Fibroblast of lung (primary cell): ENCODE measurements around the gene PCDHAC1. TPM values are rescaled to one million over a fixed set of nuclear protein-coding genes. Genes with fewer than 3 reads are reported as not detected.
A peak's percentile ranks its signal among the peaks of the same experiment; 100 is the strongest.

Experiments
- DNase-seq, 2 donors: peaks; one replicate each; pipeline versions ENCODE4 v3.0.0 to v3.0.0-alpha.2; 2010; ENCODE audit warnings: low read depth in 2 of 2
- H2AFZ ChIP-seq: 2 replicates; pipeline ENCODE4 v1.5.1; 2012; ENCODE audit warnings: low read length, control low read depth, inconsistent platforms
- H3K27ac ChIP-seq: 2 replicates; pipeline ENCODE4 v1.5.1; 2011; ENCODE audit warnings: low read length, control low read depth; ENCODE audit not compliant: insufficient read depth
- H3K27me3 ChIP-seq: 2 replicates; pipeline ENCODE4 v1.5.1; 2011; ENCODE audit warnings: mild to moderate bottlenecking, low read length; ENCODE audit not compliant: control insufficient read depth, insufficient read depth
- H3K36me3 ChIP-seq: 2 replicates; pipeline ENCODE4 v1.5.1; 2011; ENCODE audit warnings: low read length; ENCODE audit not compliant: control insufficient read depth, insufficient read depth
- H3K4me1 ChIP-seq: 2 replicates; pipeline ENCODE4 v1.5.1; 2011; ENCODE audit warnings: low read length; ENCODE audit not compliant: control insufficient read depth, insufficient read depth; ENCODE audit errors: extremely low read depth
- H3K4me2 ChIP-seq: 2 replicates; pipeline ENCODE4 v1.5.1; 2011; ENCODE audit warnings: low read length, control low read depth; ENCODE audit not compliant: insufficient read depth; ENCODE audit errors: extremely low read depth
- H3K4me3 ChIP-seq, 4 experiments: fragments of 200-600 bp in 1 of 4; sonication (generic) in 1 of 4; replicated peaks in 1 of 4; 2 replicates each; pipeline ENCODE4 v1.5.1; 2011 to 2016; ENCODE audit warnings: low read length in 4 of 4, low read depth in 3 of 4, mild to moderate bottlenecking in 3 of 4, control low read depth in 2 of 4, inconsistent platforms in 1 of 4, mixed read lengths in 1 of 4; ENCODE audit not compliant: insufficient read depth in 1 of 4; ENCODE audit errors: control extremely low read depth in 1 of 4
- H3K79me2 ChIP-seq: 2 replicates; pipeline ENCODE4 v1.5.1; 2012; ENCODE audit warnings: mild to moderate bottlenecking, low read length, inconsistent platforms; ENCODE audit not compliant: control insufficient read depth, insufficient read depth
- H3K9ac ChIP-seq: 2 replicates; pipeline ENCODE4 v1.5.1; 2011; ENCODE audit warnings: mild to moderate bottlenecking, low read length, control low read depth; ENCODE audit not compliant: insufficient read depth
- H3K9me3 ChIP-seq: 2 replicates; pipeline ENCODE4 v1.5.1; 2012; ENCODE audit warnings: low read depth, low read length; ENCODE audit not compliant: control insufficient read depth, insufficient read depth
- H4K20me1 ChIP-seq: 2 replicates; pipeline ENCODE4 v1.5.1; 2011; ENCODE audit warnings: low read length; ENCODE audit not compliant: control insufficient read depth, insufficient read depth; ENCODE audit errors: extremely low read depth
- CTCF ChIP-seq, 2 donors: IDR thresholded peaks in 1 of 2; conservative IDR thresholded peaks in 1 of 2; 1 replicate in 1 of 2; 2 replicates in 1 of 2; pipeline ENCODE4 v1.5.1; 2011 to 2012; ENCODE audit warnings: low read length in 2 of 2, control low read depth in 1 of 2, inconsistent platforms in 1 of 2, low read depth in 1 of 2, mild to moderate bottlenecking in 1 of 2
- EZH2 ChIP-seq: IDR thresholded peaks from 2 replicates; pipeline ENCODE4 v1.5.1; 2012; ENCODE audit warnings: low read length, control low read depth, mild to moderate bottlenecking; ENCODE audit errors: missing control alignments
- polyA plus RNA-seq, 2 donors: library from polyadenylated mRNA; depleted of rRNA in 1 of 2; stranded (reverse) in 1 of 2; unstranded in 1 of 2; fragments of >200 nt; gene quantifications; 2 replicates each; pipeline ENCODE4 v1.2.1, GENCODE V29; 2011 to 2012; ENCODE audit warnings: missing spikeins in 1 of 2
- total RNA-seq: library from RNA; depleted of rRNA; stranded (reverse); fragments of >200 nt; gene quantifications from 2 replicates; pipeline ENCODE4 v1.2.1, GENCODE V29; 2014

PCDHAC1 gene
- total and polyA plus RNA-seq, 2 donors (not counting 1 experiment from before 2014, with no cell fraction given): 0.14 to 0.66 TPM

GRCh38 chr5:140926443-140927227 is 536 bp downstream of the PCDHAC1 start:
- no peaks in the 10 kb centered on the region for H3K9me3 ChIP-seq
- peaks cover 6% of the 10 kb centered on the region for H3K27me3 ChIP-seq
- no peaks in the 10 kb centered on the region for H3K4me1 ChIP-seq
- H4K20me1 ChIP-seq: no peaks in the 10 kb centered on the region
- DNase-seq: peak; percentile 27 to 30
- no peak for TF ChIP-seq EZH2
- TF ChIP-seq CTCF (conservative IDR thresholded peaks at IDR 0.05 in 1 of 2, IDR thresholded peaks at IDR 0.05 in 1 of 2; ENCODE audit: low read depth in 1 of 2, low read length in 2 of 2): peak; percentile 27 to 44
- no peak overlapping the region for H3K9ac ChIP-seq
- no peaks in the 10 kb centered on the region for H3K36me3 ChIP-seq
- H3K79me2 ChIP-seq: no peaks in the 10 kb centered on the region
- H2AFZ ChIP-seq: peak overlapping the region; percentile 71
- H3K27ac ChIP-seq: no peak overlapping the region
- H3K4me2 ChIP-seq: peak overlapping the region; percentile 71
- H3K4me3 ChIP-seq: peak overlapping the region; percentile 18 to 41 (median 31)

- Histone ChIP-seq H3K4me1 (no peaks in the 10 kb centered on the region), H3K4me3 (peak overlapping the region in 3 of 4 experiments; percentile 27 to 41 (median 35)), H3K9ac (no peak overlapping the region)
Observed at GRCh38 chr5:140927228-140927573, 1.1 kb downstream of the PCDHAC1 start.

More at GRCh38 chr5:140927228-140927573, 1.1 kb downstream of the PCDHAC1 start:
- no peak for TF ChIP-seq EZH2
- no peak for TF ChIP-seq CTCF (conservative IDR thresholded peaks at IDR 0.05 in 1 of 2, IDR thresholded peaks at IDR 0.05 in 1 of 2; ENCODE audit: low read depth in 1 of 2, low read length in 2 of 2)
- Histone ChIP-seq H3K9me3 (no peaks in the 10 kb centered on the region), H2AFZ (peak overlapping the region; percentile 71), H3K27ac (no peak overlapping the region), H3K27me3 (peaks cover 6% of the 10 kb centered on the region), H3K79me2 (no peaks in the 10 kb centered on the region), H4K20me1 (no peaks in the 10 kb centered on the region), H3K36me3 (no peaks in the 10 kb centered on the region), H3K4me2 (peak overlapping the region; percentile 71)
- DNase-seq: no peak
